ENCODE results near the gene PLCE1.

PLCE1 gene

DNA sequence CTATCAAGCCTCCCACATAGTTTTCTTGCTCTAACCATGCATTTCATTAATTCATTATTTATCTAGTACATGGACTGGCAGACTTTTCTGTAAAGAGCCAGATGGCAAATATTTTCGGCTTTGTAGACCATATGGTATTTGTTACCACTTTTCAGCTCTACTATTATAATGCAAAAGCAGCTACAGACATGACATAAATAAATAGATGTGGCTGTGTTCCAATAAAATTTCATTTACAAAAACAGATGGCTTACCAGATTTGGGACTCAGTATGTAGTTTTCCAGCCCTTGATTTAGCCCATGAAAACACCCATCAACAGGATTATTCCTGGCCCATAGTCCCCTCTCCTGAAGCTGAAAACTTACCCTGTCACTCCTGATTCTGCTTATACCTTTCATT, 32.1 kb downstream of the PLCE1 start:
- DNase-seq: no peak

DNA sequence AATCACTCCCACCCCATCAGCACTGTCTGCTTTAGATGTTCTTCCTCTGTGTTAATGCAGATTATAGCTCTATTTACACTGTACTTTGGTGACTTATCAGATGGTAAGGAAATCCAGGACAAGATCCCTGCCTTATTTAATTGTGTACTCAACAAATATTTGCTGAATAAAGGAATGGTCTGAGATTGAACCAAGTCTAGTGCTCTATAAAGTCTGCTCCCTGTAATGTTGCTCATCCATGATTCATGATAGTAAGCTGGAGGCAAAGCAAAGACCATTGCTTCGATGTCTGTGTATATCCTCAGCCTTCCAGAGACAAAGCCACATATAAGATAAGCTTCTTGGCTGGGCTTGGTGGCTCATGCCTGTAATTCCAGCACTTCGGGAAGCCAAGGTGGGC, 33.5 kb downstream of the PLCE1 start:
- DNase-seq: no peak

DNA sequence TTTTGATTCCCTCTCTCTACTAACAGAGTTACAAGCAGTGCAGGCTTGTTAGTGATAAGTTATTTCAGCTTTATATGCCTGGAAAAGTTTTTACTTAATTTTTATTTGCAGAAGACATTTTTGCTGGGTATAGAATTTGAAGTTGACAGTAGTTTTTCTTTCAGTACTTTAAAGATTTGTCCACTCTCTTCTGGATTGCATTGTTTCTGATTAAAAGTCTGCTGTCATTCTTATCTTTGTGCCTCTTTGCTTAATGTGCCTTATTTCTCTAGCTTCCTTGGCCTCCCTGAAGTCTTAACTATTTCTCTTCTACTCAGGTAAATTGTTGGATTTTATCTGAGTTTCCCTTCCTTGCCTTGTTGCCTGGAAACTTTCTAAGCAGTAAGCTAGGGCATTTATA, 36.2 kb downstream of the PLCE1 start:
- no peak for DNase-seq

DNA sequence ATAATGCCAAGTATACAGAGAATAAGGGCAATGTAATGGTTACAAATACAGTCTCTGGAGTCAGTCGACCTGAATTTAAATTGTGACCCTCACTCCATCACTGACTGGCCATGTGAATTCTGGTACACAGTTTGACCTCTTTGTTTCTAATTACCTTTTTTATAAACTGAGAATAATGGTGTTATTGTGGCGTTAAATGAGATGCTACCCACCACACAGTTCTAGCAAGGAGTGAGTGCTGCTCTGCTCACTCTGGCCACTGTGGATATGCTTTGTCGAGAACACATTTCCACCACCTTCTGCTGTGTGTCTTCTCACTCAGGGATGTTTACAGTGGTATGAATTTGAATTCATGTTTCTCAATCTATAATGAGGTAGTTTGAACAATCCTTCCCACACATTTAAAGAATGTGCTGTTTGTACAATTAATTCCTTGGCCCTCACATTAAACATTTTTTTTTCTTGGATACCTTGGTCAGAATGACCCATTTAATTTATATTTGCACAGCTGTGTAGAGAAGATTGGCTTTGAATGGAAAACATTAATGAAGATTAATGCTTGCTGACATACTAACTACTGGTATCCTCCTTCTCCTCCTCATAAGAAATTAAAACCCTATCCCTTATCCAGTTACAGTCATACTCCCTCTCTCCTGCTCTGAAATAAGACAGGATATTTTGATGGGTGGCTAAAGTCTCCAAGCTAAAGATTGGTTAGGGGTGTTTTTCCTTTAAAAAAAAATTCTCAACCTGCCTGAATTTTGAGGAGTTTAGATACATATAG, 42.4 kb downstream of the PLCE1 start:
- DNase-seq: no peak

DNA sequence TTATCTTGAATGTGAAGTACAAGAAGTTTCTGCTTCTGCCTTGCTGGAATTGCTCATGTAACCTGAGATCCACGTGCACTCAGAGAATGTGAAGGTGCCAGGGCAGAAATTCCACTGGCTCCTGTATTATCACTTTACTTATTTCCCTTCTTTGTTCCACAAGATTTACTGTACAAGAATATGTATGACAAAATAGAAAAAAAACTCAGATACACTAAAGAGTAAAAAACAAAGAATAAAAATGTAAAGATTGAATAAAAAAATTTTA, 43.0 kb downstream of the PLCE1 start:
- DNase-seq: no peak

DNA sequence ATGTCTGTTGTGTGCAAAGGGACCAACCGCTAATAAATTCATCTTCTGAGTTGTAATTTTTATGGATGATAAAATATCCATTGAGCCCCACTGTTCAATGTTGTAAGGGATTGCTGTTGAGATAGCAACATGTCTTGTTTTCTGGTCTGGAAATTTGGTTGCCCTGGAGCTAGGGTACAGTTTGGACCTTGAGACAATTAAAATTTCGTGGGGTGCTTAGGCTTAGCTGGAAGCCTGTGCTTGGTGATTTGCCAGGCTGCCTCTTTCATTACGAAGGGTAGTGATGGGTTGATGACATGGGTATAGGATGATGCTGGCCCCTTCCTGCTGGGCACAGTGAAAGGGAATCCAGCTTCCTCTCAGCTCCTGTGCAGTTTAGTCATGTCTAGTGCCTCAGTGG, 43.6 kb downstream of the PLCE1 start:
- no peak for DNase-seq

DNA sequence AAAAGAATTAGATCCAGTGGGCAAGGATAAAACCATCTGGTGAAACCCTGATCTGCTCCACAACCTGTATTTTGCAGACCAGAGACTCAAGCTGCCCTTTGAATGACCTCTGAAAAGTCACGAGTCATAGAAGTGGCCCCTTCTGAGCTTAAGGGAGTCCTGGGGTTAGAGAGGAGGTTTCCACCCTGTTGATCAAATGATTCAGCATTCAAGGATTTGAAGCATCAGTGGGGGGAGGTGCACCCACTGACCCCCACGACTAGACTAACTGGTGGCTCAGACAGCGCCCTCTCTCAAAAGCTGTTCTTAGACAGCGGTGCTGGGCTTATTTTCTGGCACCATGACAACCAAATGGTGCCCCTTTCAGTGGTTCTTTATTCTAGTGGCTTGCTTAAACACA, 44.3 kb downstream of the PLCE1 start:
- DNase-seq: no peak

DNA sequence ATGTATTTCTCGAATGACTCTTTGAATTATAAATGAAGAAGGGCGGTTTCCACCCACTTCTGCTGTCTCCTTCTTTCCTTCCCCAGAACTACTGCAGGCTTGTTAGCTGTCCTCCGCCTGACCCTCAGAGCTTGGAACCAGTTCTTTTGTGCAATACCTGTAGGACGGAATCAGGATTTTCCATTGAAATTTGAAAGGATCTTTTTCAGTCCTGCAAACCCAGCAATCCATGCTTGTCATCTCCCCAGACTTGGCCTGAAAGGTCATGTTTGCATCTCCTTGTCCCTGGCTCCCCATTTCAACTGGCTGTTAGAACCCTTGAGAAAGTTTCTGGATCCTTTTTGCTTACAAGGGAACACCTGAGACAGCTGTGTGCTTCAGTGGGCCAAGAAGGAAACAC, 47.5 kb downstream of the PLCE1 start:
- DNase-seq: no peak

DNA sequence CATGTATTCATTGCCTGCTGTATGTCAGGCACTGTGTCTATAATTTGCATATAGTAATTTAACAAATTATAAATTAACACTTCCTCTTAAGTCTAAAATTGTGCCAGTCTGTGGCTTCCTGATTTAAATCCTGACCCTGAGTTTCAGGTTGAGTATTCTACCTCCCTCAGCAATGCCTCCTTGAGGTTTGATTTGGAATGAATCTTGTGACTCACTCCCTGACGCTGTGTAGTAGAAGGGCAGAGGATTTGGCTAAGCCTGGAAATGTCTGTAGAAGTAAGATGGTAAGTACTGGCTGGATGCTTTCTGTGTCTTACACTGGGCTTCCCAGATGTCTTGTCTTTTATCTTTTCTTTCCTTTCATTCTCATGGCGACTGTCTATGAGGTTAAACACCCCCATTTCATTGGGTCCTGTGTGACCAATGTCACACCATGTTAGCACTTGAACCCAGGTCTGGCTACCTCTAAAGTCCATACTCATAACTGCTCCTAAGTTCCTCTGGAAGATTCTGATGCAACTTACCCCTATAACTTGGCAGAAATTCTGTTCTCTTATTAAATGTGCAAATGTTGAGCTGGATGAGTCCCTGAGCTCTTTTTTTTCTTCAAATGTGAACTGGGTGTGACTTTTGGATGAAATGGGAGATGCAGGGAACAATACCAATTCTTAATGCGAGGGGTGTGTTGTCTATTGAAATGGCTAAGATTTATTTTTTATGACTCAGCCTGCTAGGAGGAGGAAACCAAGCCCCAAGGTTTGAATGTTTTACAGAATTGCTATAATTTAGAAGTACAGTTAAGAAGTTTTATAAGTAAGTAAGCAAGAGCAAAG, 48.5 kb downstream of the PLCE1 start:
- no peak for DNase-seq

DNA sequence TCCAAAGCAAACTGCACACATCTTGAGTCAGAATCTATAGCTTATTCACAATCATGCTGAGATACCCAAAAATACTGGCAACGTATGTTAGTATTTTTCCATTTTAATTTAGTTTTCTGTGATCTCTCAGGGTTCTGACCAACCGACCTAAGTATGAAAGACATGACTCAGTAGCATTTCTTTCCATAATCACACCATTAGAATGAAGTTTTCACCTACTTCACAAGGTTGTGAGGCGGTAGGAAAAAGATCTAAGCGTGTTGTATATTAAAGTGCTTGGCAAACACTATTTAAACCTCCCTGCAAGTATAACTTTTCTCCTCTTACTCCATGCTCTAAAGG, 49.1 kb downstream of the PLCE1 start:
- DNase-seq: no peak

All from NCI-H2227 treated with DMSO at 0.1 percent for 48 hours (cell line).